NCI-H460 (cell line): ENCODE data around the gene MTTP. TPM values are rescaled to one million over a fixed set of nuclear protein-coding genes. Genes with fewer than 3 reads are reported as not detected.

Experiments used
- DNase-seq: peaks from one replicate; pipeline ENCODE4 v3.0.0-alpha.2; 2016; ENCODE audit warnings: low read depth; ENCODE audit errors: extremely low read depth
- total RNA-seq: library from RNA; depleted of rRNA; stranded (reverse); fragments of >200 nt; shearing (Covaris generic); gene quantifications from 2 replicates; pipeline ENCODE4 v1.2.3, GENCODE V29; 2014; rRNA removed

MTTP gene
- total RNA-seq, 1 experiment from 2014 or later: 0.05 TPM

DNA sequence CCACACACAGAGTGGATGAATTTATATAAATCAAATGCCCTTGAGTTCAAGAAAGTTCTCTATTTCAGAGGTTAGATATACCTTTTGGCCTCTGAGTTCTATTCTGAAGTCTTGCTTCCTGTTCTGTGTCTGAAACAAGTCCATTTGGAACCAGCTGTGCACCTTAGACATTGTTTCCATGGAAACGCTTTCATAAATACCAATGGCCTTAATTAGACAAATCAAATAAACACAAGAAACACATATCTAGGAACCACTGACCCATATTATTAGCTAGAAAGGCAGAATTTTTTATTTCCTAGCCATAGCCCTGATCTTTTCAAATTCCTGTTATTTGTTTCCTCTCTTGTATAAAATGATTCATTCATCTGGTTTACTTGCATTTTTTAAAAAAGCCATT lies 91.4 kb downstream of the MTTP start:
- DNase-seq: no peak

- DNase-seq: no peak
Observed at GRCh38 chr4:99668472-99668871, 93.8 kb downstream of the MTTP start.

GRCh38 chr4:99669084-99669483 lies 94.5 kb downstream of the MTTP start:
- no peak for DNase-seq

- no peak for DNase-seq
Observed at GRCh38 chr4:99670409-99671073, 95.9 kb downstream of the MTTP start.

Other genes with a start within 250 kb of the MTTP start
- not detected in 2 replicates for gene ADH1C, start 222.1 kb upstream of the MTTP start, total RNA-seq
- gene ADH7, start 139.5 kb upstream of the MTTP start, total RNA-seq: not detected in 2 replicates
- gene C4orf17, start 63.8 kb upstream of the MTTP start, total RNA-seq: 0.10 TPM in 1 of 2 replicates, not detected in the other
- gene TRMT10A, start 10.8 kb upstream of the MTTP start, total RNA-seq: 9.0 and 13.0 TPM in 2 replicates
- gene C4orf54, start 83.0 kb downstream of the MTTP start, total RNA-seq: 0.05 and 0.06 TPM in 2 replicates
- gene DAPP1, start 242.0 kb downstream of the MTTP start, total RNA-seq: not detected in 2 replicates